ENCODE data around the gene ACP2.

ACP2 gene

DNA sequence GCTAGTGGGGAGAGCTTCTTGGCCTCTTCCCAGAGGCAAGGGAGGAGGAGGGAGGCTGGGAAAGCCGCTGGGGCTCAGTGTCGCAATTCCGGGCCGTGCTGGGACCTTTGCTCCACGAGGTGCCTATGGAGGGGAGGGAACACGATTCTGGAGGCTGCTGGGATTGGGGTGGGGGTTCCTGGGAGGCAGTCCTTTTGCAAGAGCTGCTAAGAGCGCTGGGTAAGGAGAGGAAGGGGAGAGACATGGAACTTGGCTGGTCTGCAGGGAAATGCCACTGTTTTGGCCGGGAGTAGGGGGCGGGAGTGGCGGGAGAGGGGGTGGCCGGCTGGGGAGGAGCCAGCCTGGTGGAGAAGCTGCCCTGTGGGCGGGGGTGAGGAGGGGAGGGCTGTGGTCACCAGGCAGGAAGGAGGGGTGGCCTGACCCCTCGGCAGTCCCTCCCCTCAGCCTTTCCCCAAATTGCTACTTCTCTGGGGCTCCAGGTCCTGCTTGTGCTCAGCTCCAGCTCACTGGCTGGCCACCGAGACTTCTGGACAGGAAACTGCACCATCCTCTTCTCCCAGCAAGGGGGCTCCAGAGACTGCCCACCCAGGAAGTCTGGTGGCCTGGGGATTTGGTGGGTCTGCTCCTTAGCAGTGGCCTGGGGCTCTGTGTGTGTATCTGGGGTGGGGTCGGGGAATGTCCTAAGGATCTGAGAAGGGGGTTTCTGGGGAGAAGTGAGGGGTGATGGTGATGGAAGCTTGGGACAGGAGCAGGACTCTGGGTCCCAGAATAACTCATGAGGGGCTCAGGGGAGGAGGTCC, 9.1 kb upstream of the ACP2 start, which contains the start of gene NR1H3:
Gene NR1H3 (plus strand): TSS at position 480 of the 800 bp plus-strand sequence. CDS start 1,221 bp downstream, outside the sequence.
- H3K27me3 ChIP-seq (ENCODE audit: control insufficient read depth in 2 of 2, insufficient read depth in 2 of 2, low read length in 2 of 2) = no peaks in the 10 kb centered on the region
- peaks cover 35 to 36% of the 10 kb centered on the region in 2 donors for H3K4me1 ChIP-seq (ENCODE audit: control insufficient read depth in 2 of 2, insufficient read depth in 2 of 2, low read length in 2 of 2)
- peaks cover 0 to 2% of the 10 kb centered on the region in 2 donors for H3K36me3 ChIP-seq (ENCODE audit: control insufficient read depth in 2 of 2, insufficient read depth in 2 of 2, low read length in 2 of 2)
- peak within 1 kb of the TSS; percentile 64 to 80 for H3K27ac ChIP-seq (ENCODE audit: low read depth in 2 of 2, low read length in 2 of 2)
- peak within 1 kb of the TSS; percentile 47 to 72 for H3K4me3 ChIP-seq (ENCODE audit: low read length in 2 of 2)
- no peaks in the 10 kb centered on the region for H3K9me3 ChIP-seq (ENCODE audit: control insufficient read depth in 2 of 2, low read length in 2 of 2)
- peak within 1 kb of the TSS; percentile 52 for H3K9ac ChIP-seq (ENCODE audit: low read depth in 1 of 2, low read length in 2 of 2)

DNA sequence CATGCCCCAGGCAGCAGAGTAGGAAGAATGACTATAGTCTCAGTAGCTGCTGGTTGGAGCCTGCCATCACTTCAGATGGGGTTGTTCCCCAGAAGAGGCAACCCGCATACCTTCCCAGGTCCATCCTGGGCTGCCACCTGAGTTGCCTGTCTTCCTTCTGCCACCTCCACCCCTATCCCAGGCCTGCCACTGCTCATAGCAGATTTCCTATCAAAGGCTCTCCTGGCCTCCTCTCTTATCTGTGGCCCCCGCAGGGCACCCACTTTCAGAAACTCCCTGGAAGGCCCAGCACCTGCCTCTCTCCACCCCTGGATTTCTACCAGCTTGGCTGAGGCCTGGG, 8.5 kb upstream of the ACP2 start:
- Histone ChIP-seq H3K4me3 (ENCODE audit: low read length in 2 of 2) (peak overlapping the region in 1 of 2 donors; percentile 72), H3K9me3 (ENCODE audit: control insufficient read depth in 2 of 2, low read length in 2 of 2) (no peaks in the 10 kb centered on the region), H3K36me3 (ENCODE audit: control insufficient read depth in 2 of 2, insufficient read depth in 2 of 2, low read length in 2 of 2) (peaks cover 0 to 2% of the 10 kb centered on the region in 2 donors), H3K27ac (ENCODE audit: low read depth in 2 of 2, low read length in 2 of 2) (peak overlapping the region; percentile 64 to 80), H3K9ac (ENCODE audit: low read depth in 1 of 2, low read length in 2 of 2) (peak overlapping the region; percentile 16 to 32), H3K4me1 (ENCODE audit: control insufficient read depth in 2 of 2, insufficient read depth in 2 of 2, low read length in 2 of 2) (peaks cover 35 to 36% of the 10 kb centered on the region in 2 donors), H3K27me3 (ENCODE audit: control insufficient read depth in 2 of 2, insufficient read depth in 2 of 2, low read length in 2 of 2) (no peaks in the 10 kb centered on the region)

DNA sequence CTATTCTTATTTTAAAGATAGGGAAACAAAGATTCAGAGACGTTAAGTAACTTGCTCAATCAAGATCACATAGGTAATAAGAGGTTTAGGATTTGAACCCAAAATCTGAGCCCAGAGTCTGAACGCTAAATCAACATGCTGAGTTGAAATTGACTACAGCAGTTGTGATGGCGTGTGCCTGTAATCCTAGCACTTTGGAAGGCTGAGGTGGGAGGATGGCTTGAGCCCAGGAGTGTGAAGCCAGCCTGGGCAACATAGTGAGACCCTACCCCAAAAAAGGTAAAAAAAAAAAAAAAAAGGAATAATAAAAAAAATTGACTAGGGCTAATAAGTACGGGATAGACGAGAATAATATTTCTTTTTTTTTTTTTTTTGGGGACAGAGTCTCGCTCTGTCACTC, 7.8 kb upstream of the ACP2 start:
- H3K9ac ChIP-seq (ENCODE audit: low read depth in 1 of 2, low read length in 2 of 2) = no peak overlapping the region
- H3K27me3 ChIP-seq (ENCODE audit: control insufficient read depth in 2 of 2, insufficient read depth in 2 of 2, low read length in 2 of 2) = no peaks in the 10 kb centered on the region
- H3K27ac ChIP-seq (ENCODE audit: low read depth in 2 of 2, low read length in 2 of 2) = no peak overlapping the region
- no peak overlapping the region for H3K4me3 ChIP-seq (ENCODE audit: low read length in 2 of 2)
- H3K4me1 ChIP-seq (ENCODE audit: control insufficient read depth in 2 of 2, insufficient read depth in 2 of 2, low read length in 2 of 2) = peaks cover 35 to 36% of the 10 kb centered on the region in 2 donors
- no peaks in the 10 kb centered on the region for H3K36me3 ChIP-seq (ENCODE audit: control insufficient read depth in 2 of 2, insufficient read depth in 2 of 2, low read length in 2 of 2)
- no peaks in the 10 kb centered on the region for H3K9me3 ChIP-seq (ENCODE audit: control insufficient read depth in 2 of 2, low read length in 2 of 2)

DNA sequence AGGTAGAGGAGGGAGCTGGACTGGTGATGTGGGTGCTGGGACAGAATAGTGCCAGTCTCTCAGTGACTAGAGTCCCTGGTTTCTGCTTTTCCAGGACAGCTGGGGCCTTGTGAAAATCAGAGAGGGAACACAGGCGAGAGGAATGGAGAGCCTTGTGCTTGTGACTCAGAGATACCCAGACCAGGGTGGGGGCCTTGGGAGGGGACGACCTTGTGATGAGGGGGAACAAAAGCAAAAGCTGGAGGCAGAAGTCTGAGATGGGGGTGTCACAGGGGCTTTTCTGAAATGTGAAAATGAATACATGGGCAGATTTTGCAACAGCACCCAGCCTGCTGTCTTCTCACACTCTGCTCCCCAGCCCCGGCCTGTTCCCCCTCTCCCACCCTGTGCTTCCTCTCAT, 5.8 kb upstream of the ACP2 start:
- H3K4me1 ChIP-seq (ENCODE audit: control insufficient read depth in 2 of 2, insufficient read depth in 2 of 2, low read length in 2 of 2) = peaks cover 32 to 34% of the 10 kb centered on the region in 2 donors
- no peaks in the 10 kb centered on the region for H3K9me3 ChIP-seq (ENCODE audit: control insufficient read depth in 2 of 2, low read length in 2 of 2)
- H3K9ac ChIP-seq (ENCODE audit: low read depth in 1 of 2, low read length in 2 of 2) = no peak overlapping the region
- no peaks in the 10 kb centered on the region for H3K36me3 ChIP-seq (ENCODE audit: control insufficient read depth in 2 of 2, insufficient read depth in 2 of 2, low read length in 2 of 2)
- no peaks in the 10 kb centered on the region for H3K27me3 ChIP-seq (ENCODE audit: control insufficient read depth in 2 of 2, insufficient read depth in 2 of 2, low read length in 2 of 2)
- no peak overlapping the region for H3K4me3 ChIP-seq (ENCODE audit: low read length in 2 of 2)
- peak overlapping the region; percentile 63 to 75 for H3K27ac ChIP-seq (ENCODE audit: low read depth in 2 of 2, low read length in 2 of 2)

DNA sequence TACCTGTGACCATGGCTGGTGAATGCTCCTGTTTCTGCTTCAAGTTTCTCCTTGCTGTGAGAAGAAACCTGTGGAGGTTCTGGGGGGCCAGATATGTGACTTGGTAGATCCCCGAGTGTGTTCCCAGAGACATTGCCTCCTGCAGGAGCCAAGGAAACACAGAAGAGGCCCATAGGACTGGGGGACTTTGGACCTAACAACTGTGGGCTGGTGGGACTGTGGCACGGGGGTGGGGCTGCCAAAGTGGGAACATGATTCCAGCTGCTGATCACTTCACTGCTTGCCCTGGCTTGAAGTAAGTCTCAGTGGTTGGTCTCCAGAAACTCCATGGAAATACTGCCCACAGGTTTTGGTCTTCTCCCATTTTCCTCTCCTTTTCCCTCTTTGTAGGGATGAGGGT, 5.0 kb upstream of the ACP2 start:
- no peak overlapping the region for H3K9ac ChIP-seq (ENCODE audit: low read depth in 1 of 2, low read length in 2 of 2)

DNA sequence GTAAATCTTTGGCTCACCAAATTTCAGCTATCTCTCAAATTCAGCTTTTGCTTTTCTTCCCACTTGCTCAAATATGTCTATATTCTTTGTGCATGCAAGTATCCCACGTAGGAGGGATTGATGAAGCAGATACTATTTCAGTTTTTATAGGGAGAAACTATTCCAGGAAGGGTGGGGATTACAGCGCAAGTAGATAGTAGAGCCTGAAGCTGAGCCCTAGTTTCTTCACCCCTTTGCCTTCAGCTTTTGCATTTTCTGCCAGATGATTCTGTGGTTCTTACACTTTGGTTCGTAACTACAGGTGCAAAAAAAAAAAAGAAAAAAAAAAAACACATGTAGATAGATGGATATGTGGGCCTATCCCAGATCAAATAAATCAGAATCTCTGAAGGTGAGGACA, 3.1 kb upstream of the ACP2 start:
- H3K4me1 ChIP-seq (ENCODE audit: control insufficient read depth in 2 of 2, insufficient read depth in 2 of 2, low read length in 2 of 2) = peaks cover 26 to 27% of the 10 kb centered on the region in 2 donors

More for the DNA sequence above, 5.0 kb upstream of the ACP2 start:
- H3K27ac ChIP-seq (ENCODE audit: low read depth in 2 of 2, low read length in 2 of 2) = peak overlapping the region in 1 of 2 donors; percentile 75
- no peak overlapping the region for H3K4me3 ChIP-seq (ENCODE audit: low read length in 2 of 2)
- no peaks in the 10 kb centered on the region for H3K36me3 ChIP-seq (ENCODE audit: control insufficient read depth in 2 of 2, insufficient read depth in 2 of 2, low read length in 2 of 2)
- no peaks in the 10 kb centered on the region for H3K9me3 ChIP-seq (ENCODE audit: control insufficient read depth in 2 of 2, low read length in 2 of 2)
- H3K27me3 ChIP-seq (ENCODE audit: control insufficient read depth in 2 of 2, insufficient read depth in 2 of 2, low read length in 2 of 2) = no peaks in the 10 kb centered on the region
- H3K4me1 ChIP-seq (ENCODE audit: control insufficient read depth in 2 of 2, insufficient read depth in 2 of 2, low read length in 2 of 2) = peaks cover 27 to 30% of the 10 kb centered on the region in 2 donors

DNA sequence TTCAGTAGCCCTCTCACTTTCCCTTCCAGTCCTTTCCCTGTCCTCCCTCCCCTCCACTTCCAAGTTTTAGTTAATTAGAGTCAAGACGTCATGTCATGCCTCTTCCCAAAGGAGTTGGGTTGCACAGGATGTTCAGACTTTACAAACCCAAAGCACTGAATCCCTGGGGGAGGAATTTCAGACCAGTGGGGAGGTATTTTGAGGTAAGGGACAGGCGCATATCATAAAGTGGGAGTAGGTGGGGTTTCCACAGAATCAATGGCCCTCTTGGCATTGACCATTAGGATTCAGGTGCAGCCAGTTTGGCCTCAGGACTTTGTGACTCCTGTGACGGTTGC, 733 bp upstream of the ACP2 start:
- H3K36me3 ChIP-seq (ENCODE audit: control insufficient read depth in 2 of 2, insufficient read depth in 2 of 2, low read length in 2 of 2) = peaks cover 14 to 21% of the 10 kb centered on the region in 2 donors
- no peaks in the 10 kb centered on the region for H3K27me3 ChIP-seq (ENCODE audit: control insufficient read depth in 2 of 2, insufficient read depth in 2 of 2, low read length in 2 of 2)
- H3K4me1 ChIP-seq (ENCODE audit: control insufficient read depth in 2 of 2, insufficient read depth in 2 of 2, low read length in 2 of 2) = peaks cover 16 to 20% of the 10 kb centered on the region in 2 donors
- peak overlapping the region in 1 of 2 donors; percentile 79 for H3K9ac ChIP-seq (ENCODE audit: low read depth in 1 of 2, low read length in 2 of 2)
- H3K9me3 ChIP-seq (ENCODE audit: control insufficient read depth in 2 of 2, low read length in 2 of 2) = no peaks in the 10 kb centered on the region
- peak overlapping the region; percentile 96 for H3K4me3 ChIP-seq (ENCODE audit: low read length in 2 of 2)
- peak overlapping the region; percentile 72 to 78 for H3K27ac ChIP-seq (ENCODE audit: low read depth in 2 of 2, low read length in 2 of 2)

More for the DNA sequence above, 3.1 kb upstream of the ACP2 start:
- H3K9ac ChIP-seq (ENCODE audit: low read depth in 1 of 2, low read length in 2 of 2) = no peak overlapping the region
- no peaks in the 10 kb centered on the region for H3K27me3 ChIP-seq (ENCODE audit: control insufficient read depth in 2 of 2, insufficient read depth in 2 of 2, low read length in 2 of 2)
- no peak overlapping the region for H3K4me3 ChIP-seq (ENCODE audit: low read length in 2 of 2)
- H3K27ac ChIP-seq (ENCODE audit: low read depth in 2 of 2, low read length in 2 of 2) = no peak overlapping the region
- H3K36me3 ChIP-seq (ENCODE audit: control insufficient read depth in 2 of 2, insufficient read depth in 2 of 2, low read length in 2 of 2) = peaks cover 0 to 4% of the 10 kb centered on the region in 2 donors
- no peaks in the 10 kb centered on the region for H3K9me3 ChIP-seq (ENCODE audit: control insufficient read depth in 2 of 2, low read length in 2 of 2)

DNA sequence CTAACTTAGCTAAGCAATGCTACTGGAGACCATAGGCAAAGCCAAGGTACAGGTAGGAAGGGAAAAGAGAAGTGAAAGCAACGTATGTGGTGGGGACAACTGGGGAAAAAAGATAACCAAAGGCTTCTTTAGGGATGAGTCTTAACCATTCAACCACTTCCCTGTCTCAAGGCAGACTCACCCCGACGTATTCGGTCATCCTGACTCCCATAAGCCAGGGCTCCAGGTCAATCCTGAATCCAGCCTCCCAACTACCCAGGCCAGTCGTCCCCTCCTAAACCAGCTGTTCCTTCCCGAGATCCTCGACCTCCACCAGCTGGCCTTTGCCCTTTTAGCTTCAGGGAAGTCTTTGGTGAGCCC, 330 bp downstream of the ACP2 start:
- Histone ChIP-seq H3K4me1 (ENCODE audit: control insufficient read depth in 2 of 2, insufficient read depth in 2 of 2, low read length in 2 of 2) (peaks cover 16 to 17% of the 10 kb centered on the region in 2 donors), H3K27ac (ENCODE audit: low read depth in 2 of 2, low read length in 2 of 2) (peak overlapping the region; percentile 72 to 78), H3K9me3 (ENCODE audit: control insufficient read depth in 2 of 2, low read length in 2 of 2) (no peaks in the 10 kb centered on the region), H3K9ac (ENCODE audit: low read depth in 1 of 2, low read length in 2 of 2) (peak overlapping the region; percentile 61 to 79), H3K4me3 (ENCODE audit: low read length in 2 of 2) (peak overlapping the region; percentile 96), H3K27me3 (ENCODE audit: control insufficient read depth in 2 of 2, insufficient read depth in 2 of 2, low read length in 2 of 2) (no peaks in the 10 kb centered on the region), H3K36me3 (ENCODE audit: control insufficient read depth in 2 of 2, insufficient read depth in 2 of 2, low read length in 2 of 2) (peaks cover 14 to 21% of the 10 kb centered on the region in 2 donors)

DNA sequence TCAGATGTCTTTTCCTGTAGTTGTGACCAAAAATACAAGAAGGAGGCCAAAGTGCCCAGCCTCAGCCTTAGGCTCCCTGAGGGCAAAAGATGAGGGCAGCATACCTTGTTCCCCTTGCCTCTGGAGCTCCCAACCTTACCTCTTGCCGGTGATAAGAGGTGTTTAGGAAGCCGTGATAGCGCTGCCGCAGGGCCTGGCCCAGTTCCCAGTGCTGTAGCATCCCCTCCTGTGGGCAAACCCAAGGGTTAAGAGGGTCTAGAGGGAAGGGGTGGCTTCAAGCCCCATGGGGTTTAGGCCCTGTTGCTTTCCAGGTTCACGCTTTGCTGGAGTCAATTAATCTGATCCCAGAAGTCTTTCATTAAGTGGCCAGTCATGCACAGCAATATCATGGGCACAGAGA, 1.1 kb downstream of the ACP2 start:
- H3K4me3 ChIP-seq (ENCODE audit: low read length in 2 of 2) = peak overlapping the region; percentile 96
- H3K9ac ChIP-seq (ENCODE audit: low read depth in 1 of 2, low read length in 2 of 2) = no peak overlapping the region
- H3K9me3 ChIP-seq (ENCODE audit: control insufficient read depth in 2 of 2, low read length in 2 of 2) = no peaks in the 10 kb centered on the region
- no peak overlapping the region for H3K27ac ChIP-seq (ENCODE audit: low read depth in 2 of 2, low read length in 2 of 2)
- H3K36me3 ChIP-seq (ENCODE audit: control insufficient read depth in 2 of 2, insufficient read depth in 2 of 2, low read length in 2 of 2) = peaks cover 21 to 29% of the 10 kb centered on the region in 2 donors
- H3K4me1 ChIP-seq (ENCODE audit: control insufficient read depth in 2 of 2, insufficient read depth in 2 of 2, low read length in 2 of 2) = peaks cover 16 to 17% of the 10 kb centered on the region in 2 donors
- no peaks in the 10 kb centered on the region for H3K27me3 ChIP-seq (ENCODE audit: control insufficient read depth in 2 of 2, insufficient read depth in 2 of 2, low read length in 2 of 2)

DNA sequence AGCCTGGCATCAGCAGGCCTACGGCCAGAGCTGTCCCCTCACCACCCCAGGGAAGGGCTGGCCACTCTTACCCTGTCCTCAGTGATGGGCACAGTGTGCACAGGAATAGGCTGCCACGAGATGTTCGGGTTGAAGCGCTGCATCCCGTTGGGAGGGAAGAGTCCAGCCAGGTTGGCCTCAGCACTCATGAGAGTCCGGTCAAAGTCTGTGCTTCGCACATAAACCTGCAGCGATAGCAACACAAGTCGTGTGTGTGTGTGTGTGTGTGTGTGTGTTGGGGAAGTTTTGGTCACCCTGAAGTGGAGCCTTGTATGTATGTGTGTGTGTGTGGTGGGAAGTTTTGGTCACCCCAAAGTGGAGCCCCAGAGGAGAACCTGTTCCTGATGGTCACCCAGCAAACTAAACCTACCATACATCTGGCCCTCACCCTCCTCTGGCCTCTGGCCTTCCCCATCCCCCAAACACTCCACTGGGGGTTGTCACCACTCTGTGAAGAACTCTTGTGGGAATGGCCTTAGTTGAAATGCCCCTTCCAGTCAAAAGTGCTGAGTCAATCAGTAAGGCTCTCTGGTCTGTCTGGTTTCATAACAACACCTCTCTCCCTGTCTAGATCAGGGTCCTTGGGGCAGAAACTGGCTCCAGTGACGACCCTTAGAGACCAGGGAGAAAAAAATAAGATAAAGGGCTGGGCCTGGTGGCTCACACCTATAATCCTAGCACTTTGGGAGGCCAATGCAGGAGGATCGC, 2.8 kb downstream of the ACP2 start:
- Histone ChIP-seq H3K27ac (ENCODE audit: low read depth in 2 of 2, low read length in 2 of 2) (no peak overlapping the region), H3K9ac (ENCODE audit: low read depth in 1 of 2, low read length in 2 of 2) (no peak overlapping the region)

More for the DNA sequence above, 2.8 kb downstream of the ACP2 start:
- Histone ChIP-seq H3K9me3 (ENCODE audit: control insufficient read depth in 2 of 2, low read length in 2 of 2) (no peaks in the 10 kb centered on the region), H3K36me3 (ENCODE audit: control insufficient read depth in 2 of 2, insufficient read depth in 2 of 2, low read length in 2 of 2) (peaks cover 35 to 43% of the 10 kb centered on the region in 2 donors), H3K4me1 (ENCODE audit: control insufficient read depth in 2 of 2, insufficient read depth in 2 of 2, low read length in 2 of 2) (peaks cover 16 to 17% of the 10 kb centered on the region in 2 donors), H3K27me3 (ENCODE audit: control insufficient read depth in 2 of 2, insufficient read depth in 2 of 2, low read length in 2 of 2) (no peaks in the 10 kb centered on the region), H3K4me3 (ENCODE audit: low read length in 2 of 2) (no peak overlapping the region)

Measured in mucosa of rectum (tissue), 2 donors.